Measurements from ENCODE around the gene TBC1D5.

DNA sequence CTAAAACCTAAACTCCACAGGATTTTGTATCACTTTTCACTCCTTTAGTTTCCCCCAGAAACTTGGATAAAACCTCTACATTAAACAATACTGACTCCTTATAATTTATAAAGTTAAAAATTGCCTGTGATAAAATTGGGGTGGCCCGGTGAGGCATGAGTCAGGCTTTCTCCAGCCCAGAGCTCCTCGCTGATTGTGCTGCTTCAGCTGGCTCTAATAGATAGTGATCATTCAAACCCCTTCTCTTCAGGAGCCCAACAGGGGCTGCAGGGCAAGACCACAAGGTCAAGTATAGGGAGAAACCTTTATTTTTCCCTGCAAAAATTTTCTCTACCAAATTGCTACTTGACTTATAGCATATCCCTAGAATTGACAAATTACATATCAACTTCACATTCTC lies 549.4 kb downstream of the TBC1D5 start:
- TF ChIP-seq, protein P1, sequence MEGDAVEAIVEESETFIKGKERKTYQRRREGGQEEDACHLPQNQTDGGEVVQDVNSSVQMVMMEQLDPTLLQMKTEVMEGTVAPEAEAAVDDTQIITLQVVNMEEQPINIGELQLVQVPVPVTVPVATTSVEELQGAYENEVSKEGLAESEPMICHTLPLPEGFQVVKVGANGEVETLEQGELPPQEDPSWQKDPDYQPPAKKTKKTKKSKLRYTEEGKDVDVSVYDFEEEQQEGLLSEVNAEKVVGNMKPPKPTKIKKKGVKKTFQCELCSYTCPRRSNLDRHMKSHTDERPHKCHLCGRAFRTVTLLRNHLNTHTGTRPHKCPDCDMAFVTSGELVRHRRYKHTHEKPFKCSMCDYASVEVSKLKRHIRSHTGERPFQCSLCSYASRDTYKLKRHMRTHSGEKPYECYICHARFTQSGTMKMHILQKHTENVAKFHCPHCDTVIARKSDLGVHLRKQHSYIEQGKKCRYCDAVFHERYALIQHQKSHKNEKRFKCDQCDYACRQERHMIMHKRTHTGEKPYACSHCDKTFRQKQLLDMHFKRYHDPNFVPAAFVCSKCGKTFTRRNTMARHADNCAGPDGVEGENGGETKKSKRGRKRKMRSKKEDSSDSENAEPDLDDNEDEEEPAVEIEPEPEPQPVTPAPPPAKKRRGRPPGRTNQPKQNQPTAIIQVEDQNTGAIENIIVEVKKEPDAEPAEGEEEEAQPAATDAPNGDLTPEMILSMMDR (conservative IDR thresholded peaks at IDR 0.05; ENCODE audit: low read depth, low read length): no peak
- TF ChIP-seq SMC3 (IDR thresholded peaks at IDR 0.05; ENCODE audit: low read depth, low read length): no peak
- no peak for TF ChIP-seq POLR2A (IDR thresholded peaks at IDR 0.05; ENCODE audit: low read depth, low read length)
- TF ChIP-seq NFE2L2 (IDR thresholded peaks at IDR 0.05; ENCODE audit: low read depth, low read length): no peak
- no peak for TF ChIP-seq CHD1 (IDR thresholded peaks at IDR 0.05; ENCODE audit: low read depth, low read length)
- no peak for TF ChIP-seq ELK1 (IDR thresholded peaks at IDR 0.05; ENCODE audit: borderline replicate concordance, low read depth, low read length)
- TF ChIP-seq RAD21 (IDR thresholded peaks at IDR 0.05; ENCODE audit: low read length): no peak
- TF ChIP-seq CEBPB (IDR thresholded peaks at IDR 0.05; ENCODE audit: low read depth, low read length): no peak
- no peak for TF ChIP-seq MXI1 (IDR thresholded peaks at IDR 0.05; ENCODE audit: borderline replicate concordance, low read depth, low read length)
- TF ChIP-seq, protein P2, sequence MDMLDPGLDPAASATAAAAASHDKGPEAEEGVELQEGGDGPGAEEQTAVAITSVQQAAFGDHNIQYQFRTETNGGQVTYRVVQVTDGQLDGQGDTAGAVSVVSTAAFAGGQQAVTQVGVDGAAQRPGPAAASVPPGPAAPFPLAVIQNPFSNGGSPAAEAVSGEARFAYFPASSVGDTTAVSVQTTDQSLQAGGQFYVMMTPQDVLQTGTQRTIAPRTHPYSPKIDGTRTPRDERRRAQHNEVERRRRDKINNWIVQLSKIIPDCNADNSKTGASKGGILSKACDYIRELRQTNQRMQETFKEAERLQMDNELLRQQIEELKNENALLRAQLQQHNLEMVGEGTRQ (IDR thresholded peaks at IDR 0.05; ENCODE audit: low read depth, low read length): no peak
- TF ChIP-seq RFX5 (IDR thresholded peaks at IDR 0.05; ENCODE audit: low read depth, low read length): no peak
- TF ChIP-seq MAZ (IDR thresholded peaks at IDR 0.05; ENCODE audit: borderline replicate concordance, low read depth, low read length): no peak

All from IMR-90 (cell line).